Measurements from ENCODE around the gene LIN7A.
A peak's percentile ranks its signal among the peaks of the same experiment; 100 is the strongest.
"Not testable (repeated sequence)": the region's sequence is repeated elsewhere in the genome, so short reads cannot be mapped to it uniquely, and the experiment has no call there.

LIN7A gene

DNA sequence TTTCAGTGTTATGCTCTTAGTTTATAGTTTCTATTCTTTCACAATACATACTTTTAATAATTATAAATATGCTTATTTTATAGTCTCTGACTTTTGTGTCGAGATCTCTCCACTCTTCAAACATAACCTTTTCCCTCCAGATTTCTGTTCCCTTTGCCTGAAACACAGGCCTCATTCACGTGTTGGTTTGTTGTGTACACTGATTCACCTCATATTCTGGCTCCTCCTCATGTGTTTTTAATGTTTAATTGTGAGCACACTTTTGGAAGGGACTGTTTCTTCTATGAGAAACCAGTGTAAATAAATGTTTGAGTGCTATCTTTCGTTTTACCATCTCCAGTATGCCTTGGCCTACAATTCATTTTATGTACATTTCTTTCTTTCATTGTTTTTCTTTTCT lies 20.1 kb downstream of the LIN7A start:
- no peak for DNase-seq

DNA sequence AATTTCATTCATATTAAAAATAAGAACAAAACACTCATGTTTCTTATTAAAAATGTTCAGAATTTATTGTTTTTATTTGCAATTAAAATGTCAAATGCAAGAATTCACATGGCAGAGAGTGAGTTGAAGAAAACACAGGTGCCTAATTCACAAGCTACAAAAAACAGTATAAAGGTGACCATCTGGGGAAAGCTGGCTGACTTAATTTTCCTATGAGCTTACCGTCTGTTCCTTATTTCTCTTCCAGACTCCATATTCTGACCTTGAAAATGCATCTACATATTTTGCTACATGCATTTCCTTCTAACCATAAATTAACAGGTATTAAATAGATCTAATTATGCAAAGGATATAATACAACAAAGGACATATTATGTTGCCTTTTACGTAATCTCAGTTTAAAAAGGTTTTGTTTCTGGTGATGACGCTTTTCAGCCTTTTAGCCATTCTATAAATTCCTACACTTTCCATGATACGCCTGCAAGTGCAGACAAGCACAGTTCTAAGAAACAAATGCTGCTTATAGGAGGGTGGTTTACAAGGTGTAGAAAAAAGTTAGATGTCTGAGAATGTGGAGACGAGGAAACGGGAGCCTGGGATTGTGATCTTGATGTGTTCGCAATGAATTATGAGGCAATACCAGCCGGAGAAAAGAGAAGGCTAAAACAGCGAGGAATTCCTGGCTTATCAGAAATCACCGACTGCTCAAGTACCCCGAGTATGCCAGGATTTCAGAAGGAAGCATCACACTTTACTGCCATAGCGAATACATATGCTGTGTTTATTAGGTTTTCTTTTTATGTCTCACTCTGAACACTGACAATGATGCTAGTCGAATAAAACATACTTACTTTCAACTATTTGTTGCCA lies 24.6 kb downstream of the LIN7A start:
- no peak for DNase-seq

DNA sequence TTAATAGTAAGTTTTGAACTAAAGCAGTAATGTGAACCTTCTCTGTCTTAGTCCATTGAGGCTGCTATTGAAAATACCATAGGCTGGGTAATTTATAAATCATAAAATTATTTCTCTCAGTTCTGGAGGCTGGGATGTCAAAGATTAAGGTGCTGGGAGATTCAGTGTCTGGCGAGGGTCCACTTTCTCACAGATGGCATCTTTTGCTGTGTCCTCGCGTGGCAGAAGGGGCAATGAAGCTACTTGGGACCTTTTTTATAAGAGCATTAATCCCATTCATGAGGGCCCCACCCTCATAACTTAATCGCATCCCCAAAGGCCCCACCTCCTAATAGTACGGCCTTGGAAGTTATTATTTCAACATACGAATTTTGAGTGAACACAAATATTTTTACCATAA lies 28.4 kb downstream of the LIN7A start:
- no peak for DNase-seq

DNA sequence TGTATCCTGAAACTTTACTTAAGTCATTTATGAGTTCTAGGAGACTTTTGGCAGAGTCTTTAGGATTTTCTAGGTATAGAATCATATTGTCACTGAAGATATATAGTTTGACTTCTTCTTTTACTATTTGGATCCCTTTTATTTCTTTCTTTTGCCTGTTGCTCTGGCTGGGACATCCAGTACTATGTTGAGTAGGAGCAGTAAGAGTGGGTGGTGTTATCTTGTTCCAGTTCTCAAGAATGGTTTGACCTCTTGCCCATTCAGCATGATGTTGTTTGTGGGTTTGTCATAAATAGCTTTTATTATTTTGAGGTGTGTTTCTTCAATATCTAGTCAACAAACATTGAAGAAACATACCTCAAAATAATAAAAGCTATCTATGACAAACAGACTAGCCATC lies 35.0 kb downstream of the LIN7A start:
- DNase-seq, result no peak

DNA sequence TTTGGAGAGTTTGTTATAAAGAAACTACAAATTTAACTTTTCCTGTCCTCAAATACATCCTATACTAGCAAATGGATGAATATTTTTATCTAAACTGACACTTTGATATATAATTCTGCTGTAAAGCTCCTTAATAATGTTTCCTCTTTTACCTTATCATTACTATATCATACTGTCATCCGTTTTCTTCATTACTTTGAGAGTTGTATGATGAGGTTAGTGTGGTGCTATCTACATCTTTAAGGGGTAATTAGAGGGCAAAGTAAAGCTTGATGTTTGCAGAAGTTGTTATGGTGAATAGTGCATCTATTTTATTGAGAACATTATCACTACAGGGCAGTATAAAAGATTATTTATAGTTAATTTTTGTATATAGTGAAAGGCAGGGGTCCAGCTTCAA lies 36.1 kb downstream of the LIN7A start:
- DNase-seq, result no peak

DNA sequence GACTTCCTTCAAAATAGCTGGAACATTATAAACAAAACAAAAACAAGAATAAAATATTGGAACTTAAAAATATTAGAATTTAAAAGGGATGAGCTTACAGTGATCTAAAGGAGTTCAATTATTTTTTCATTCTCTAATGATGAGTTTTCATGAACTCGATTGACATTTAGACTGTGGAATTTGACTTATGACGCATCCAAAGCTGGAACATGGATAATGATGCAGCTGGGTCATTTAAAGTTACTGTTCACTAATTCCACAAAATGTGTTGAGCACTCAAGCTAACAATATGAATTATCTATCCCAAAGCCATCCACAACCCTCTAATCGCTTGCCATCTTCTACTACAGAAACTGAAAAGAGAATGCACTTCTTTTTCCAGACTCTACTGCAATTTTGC lies 42.5 kb downstream of the LIN7A start:
- DNase-seq, result no peak

DNA sequence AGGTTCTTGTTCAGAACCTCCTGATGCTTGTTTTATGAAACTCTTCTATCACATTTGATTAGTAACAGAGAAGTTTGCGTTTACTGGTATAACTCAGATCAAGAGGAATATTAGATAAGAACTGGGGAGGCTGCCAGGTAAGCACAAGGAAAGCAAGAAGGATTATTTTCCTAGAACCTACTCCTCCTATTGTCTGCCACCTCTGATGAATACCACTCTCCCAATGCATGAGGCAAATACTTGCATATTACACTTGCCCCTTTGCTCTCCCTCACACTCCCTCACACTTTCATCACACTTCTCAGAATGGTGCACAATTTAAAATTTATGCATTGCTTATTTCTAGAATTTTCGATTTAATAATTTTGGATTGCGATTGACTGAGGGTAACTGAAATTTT lies 43.6 kb downstream of the LIN7A start:
- no peak for DNase-seq

DNA sequence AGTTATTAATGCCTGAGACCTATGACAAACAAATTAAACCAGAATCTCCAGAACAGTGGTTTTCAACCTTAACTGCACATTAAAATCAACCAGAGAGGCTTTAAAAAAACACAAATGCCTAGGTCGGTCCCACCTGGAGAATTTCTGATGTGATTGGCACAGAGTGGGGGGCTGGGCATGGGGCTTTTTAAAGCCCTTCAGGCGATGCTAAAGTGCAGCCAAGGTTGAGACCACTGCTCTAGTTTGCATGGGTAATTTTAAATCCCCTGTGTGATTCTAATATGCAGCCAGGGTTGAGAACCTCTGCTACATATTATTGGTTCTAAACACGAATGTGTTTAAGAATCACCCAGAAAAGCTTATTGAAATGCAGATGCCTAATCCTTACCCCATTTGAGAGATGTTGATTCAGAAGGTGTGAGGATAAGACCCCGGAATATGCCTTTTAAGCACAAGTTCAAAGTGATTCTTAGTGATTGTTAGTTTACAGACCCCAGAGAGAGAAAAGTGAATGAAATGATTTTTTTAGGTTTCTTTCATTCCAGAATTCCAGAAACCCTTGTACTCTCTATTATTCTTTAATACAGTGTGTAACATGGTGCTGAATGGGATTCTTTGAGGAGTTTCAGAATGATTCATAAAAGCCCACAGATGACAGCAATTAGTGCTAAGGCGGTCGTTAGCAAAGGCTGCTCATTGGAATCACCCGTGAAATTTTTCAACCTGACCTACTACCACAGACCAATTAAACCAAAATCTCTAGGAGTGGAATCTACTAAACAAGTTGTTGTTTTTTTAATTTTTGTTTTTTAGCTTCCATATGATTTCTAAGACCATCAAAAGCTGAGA lies 44.9 kb downstream of the LIN7A start:
- no peak for DNase-seq

DNA sequence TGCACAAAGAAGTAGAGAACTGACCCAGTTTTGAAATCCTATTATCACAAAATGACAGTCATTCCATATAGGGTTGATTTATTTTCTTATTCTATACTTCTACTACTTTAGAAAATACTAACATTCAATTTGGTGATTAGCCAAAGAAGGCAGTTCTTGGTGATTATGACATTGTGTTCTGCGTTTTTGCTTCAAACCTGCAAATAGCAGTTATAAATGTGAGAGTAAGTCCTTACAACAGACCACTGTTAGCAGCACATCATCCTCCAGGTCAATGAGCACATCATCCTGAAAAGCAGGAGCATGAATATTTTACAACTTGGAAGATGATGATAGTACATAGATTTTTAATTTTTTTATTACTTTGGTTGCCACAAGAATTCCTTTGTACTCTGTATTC lies 53.1 kb downstream of the LIN7A start:
- DNase-seq, result no peak

DNA sequence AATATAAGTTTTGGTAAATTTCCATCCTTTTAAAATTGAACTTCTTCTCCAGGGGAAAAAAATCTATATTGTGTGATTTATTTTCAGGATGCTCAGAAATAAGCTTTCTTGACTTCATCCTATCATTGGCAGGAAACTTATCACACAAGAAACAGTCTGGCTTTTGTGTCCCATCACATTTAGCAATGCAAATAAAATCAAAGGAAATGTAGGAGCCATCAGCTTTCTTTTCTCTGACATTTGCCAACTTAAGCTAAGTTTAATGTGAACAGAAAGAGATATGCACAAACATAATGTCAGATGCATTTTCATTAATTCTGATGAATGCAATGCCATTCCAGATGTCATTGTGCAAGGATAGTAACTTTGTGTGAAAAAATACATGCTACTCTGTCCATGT lies 56.6 kb downstream of the LIN7A start:
- DNase-seq, result no peak

DNA sequence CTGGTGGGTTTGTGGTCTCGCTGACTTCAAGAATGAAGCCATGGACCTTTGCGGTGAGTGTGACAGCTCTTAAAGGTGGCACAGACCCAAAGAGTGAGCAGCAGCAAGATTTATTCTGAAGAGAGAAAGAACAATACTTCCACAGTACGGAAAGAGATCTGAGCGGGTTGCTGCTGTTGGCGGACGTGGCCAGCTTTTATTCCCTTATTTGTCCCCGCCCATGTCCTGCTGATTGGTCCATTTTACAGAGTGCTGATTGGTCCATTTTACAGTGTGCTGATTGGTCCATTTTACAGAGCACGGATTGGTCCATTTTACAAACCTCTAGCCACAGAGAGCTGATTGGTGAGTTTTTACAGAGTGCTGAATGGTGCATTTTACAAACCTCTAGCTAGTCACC lies 59.3 kb downstream of the LIN7A start:
- DNase-seq, result not testable (repeated sequence)

DNA sequence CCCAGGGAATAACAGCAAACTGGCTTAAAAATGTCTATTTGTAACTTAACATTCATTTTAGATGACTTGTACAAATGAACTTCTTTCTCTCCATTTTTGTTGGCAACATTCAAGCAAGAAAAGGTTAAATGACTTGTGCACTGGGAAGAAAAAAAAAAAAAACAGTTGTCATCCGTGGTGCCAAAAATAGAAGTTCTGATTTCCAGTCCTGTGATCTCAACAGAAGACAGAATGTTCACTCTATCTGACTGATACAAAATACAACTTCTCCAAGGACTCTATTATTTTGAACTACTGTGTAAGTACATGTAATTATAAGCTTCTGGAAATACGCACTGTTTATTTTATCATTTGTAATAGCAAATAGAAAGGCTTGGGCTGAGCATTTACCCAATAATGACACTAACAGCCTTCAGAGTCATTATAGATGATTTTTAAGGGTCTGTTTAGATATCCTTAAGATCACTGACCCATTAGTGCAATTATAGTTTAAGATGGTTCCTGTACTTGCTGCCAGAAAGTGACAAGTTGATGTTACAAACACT lies 59.9 kb downstream of the LIN7A start:
- DNase-seq, result no peak

DNA sequence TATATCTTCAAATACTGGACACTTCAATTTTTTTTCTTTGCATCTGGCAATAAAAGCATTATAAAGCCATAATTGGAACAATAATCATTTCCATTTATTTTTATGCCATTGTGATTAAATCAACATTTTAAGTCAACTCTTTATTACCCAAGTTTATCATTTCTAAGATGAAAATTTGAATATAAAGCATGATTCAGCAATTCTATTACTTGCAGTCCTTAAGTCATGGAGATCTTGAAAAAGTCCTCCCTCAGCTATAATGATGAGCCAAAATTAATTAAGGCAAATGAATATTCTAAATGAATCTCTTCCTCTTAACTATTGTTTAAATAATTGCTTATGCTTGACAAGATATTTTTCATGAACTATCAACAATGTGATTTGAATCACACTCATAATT lies 65.7 kb downstream of the LIN7A start:
- no peak for DNase-seq

DNA sequence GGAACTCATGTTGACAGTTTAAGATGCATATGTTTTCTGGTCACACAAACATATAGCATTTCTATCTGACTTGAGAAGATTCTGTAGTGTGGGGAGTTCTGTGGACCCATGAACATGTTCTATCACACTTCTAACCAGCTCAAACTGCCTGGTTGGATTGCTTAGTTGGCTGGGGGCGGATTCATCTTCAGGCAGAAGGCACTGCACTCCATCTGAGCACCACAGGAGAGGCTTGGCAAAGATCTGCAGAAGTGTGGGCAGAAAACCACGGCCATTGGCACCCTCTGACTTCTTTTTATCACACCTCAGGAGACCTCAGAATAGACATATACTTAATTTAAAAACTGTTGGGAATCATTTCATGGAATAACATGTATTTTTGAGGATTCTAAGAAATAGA lies 68.5 kb downstream of the LIN7A start:
- no peak for DNase-seq

DNA sequence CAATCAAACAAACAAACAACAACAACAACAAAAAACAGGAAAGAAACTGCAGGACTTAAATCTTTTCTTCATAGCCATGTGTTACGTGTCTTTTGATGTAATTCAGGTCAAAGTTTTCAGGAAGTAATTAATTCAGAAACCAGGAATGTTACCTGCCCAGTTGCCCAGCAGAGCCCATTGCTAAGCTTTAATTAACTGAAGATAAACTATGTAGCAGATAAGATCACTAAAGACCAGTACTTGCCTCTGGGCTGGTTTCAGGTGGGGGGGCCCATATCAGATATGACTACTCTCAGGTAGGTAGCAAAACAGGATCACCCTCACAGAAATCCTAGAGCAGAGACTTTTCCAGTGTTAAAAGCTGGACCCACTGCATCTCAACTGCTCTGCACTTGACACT lies 69.2 kb downstream of the LIN7A start:
- no peak for DNase-seq

DNA sequence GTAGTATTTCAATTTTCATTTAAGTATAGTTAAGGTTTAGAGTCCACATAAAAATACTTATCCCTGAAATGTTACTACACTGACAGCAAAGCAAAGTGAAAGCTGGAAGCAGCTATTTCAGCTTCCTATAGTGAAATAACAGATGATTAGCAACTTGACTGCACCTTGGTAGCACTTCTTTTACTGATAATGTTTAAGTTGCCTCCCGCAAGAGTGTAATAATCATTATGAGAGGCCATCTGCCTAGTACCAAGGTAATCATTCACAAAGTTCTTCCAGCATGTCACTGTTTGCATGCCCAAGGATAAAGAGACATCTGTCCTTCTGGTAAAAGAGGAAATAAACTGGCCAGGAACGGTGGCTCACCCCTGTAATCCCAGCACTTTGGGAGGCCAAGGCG lies 69.8 kb downstream of the LIN7A start:
- DNase-seq, result no peak

DNA sequence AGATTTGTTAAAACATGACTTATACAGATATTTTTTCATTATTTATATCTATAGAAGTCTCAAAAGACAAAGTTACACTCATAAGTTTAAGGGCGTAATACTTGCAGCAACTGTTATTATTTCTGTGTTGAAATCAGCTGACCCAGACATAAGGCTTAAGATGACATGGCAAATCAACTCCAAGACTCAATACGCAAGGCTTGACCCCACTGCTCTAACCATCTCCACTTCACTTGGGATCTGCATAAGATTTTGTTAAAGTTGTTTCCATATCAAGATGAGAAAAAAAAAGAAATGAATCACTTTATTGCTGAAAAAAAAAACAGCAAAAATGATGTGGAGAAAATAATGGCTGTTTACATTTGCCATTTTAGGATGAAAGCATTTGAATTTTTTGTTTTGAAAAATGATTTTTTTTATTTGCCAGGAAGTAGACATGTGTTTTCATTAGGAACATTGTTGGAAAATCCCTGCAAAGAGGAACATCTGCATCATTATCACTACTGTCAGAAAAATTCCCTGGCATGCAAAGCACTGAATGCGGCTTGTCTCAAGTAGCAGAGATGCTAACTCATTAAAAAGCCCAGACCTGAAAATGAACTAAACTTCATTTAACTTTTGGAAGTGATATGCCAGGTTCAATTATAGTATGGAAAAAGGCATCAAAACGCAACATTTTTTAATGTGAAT lies 73.5 kb downstream of the LIN7A start:
- DNase-seq, result no peak

DNA sequence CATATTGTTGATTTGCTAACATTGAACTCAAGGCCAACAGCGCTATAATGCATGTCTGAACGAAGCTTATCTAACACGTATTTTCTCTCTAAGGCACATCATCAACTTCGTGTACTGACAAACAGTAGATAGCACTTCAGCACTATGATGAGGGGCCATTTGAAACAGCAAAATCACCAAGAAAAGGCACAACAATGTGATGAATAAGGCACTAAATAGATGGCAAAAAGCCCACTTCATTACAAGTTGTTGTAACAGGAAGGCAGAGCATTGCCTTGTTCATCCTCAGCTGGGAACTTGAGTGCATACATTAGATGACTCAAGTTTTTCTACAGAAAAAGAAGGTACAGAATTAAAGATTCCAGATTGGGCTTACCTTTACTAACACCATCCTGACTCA lies 75.2 kb downstream of the LIN7A start:
- peak; percentile 45 for DNase-seq

DNA sequence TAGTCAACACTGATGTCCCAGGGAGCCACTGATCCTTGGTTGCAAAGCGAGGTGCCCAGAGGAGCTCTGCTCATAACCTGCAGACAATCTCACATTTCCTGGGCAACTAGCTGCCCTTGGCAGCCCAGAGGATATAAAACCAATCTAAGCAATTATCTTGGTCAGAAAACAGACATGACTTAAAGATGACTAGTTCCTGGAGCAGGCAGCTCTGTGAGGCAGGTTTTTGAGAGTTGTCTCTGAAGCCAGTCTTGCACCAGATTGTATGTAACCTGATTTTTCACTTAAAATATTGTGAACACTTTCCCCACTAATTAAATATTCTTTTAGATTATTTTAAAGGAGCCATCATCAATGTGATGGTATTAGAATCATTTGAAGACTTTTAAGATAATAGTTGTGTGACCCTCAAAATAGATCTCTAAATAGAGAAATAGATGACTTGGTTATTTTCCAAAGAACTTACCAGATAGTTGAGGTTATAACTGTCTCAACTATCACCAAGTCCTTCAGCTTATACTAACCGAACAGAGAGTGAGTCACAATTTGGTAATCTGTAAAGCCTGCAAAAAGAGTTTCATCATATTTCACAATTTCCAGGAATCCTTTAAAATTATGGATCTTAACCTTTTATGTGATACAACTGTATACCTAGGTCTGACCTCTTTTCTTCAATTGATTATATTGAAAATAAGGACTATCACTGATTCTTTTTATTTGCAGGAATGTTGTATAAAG lies 75.9 kb downstream of the LIN7A start:
- peak; percentile 75 for DNase-seq

DNA sequence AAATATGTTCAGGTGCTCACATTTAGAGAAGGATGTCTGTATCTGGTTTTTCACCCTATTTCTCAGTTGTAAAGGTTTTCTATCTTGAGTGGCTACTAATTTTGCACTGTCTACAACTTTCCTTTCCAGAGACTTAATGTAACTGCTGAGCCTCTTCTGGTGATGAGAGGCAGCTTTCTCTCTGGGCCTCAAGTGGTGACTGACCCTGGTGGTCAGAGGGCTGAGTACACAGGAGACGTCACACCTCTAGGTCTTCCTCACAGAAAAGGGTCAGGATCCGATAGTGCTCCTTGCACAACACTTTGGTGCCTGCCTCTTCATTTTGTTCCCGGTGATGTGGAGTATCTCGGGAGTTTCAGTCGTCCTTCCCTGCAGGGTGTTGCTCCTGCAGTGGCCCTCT lies 76.8 kb downstream of the LIN7A start:
- DNase-seq, result no peak

DNA sequence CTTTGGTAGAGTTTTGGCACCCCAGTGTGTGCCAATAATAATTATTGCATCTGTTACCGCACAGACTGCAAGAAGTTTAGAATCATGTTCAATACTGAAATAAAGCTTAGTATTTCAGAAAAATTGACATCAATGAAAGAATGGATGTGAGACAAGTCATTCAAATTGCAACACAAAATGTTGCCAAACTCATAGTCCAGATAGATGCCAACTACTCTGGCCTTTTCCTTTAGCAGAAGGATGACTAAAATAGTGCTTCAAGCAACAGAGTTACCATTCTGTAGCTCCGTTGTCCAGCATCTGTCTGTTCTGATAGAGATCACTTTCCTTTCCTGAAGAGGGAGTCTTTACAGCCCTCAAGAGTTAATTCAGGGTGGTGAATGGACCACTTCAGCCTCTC lies 77.5 kb downstream of the LIN7A start:
- no peak for DNase-seq

DNA sequence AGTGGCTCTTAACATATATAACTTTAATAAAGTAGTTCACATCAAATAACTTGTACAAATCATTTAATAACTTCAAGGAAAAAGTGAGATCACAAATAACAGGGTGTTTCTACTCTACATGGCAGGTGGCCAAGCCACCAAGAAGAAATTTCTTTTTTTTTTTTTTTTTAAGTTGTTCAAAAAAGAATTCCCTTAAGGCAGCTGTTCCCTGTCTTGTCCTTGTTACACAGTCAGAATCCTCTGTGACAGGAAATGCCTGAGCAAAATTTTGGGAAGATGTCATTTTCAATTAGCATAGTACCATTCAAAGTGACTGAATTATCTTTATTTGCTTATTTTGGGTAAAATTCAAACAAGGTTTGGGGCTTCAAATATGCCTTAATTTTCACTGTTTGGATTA lies 79.4 kb downstream of the LIN7A start:
- DNase-seq, result peak; percentile 7

DNA sequence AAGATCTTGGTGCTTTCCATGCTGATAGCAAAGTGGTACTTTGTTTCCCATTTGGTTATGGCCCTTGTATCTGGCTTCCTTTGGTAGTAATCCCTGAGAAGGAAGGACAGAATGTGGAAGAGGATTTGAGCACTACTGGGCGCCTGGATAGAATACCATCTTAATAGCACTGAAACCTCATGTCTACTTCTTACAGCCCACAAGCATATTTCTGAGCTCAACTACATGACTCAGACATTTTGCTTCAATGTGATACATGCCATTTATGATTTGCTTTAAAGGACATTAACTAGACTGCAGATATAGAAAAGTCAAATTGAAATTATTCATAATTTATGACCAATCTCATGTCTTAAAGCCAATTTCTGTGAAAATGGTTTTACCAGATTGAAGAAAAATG lies 80.4 kb downstream of the LIN7A start:
- DNase-seq, result peak; percentile 52

Data from HCEC 1CT (cell line).